GM23248 (cell line): ENCODE results near the gene IGFBPL1. TPM values are rescaled to one million over a fixed set of nuclear protein-coding genes. Genes with fewer than 3 reads are reported as not detected.

Source experiments
- DNase-seq: peaks from one replicate; pipeline ENCODE4 v3.0.0-alpha.2; 2015
- H2AFZ ChIP-seq: fragments of 200-600 bp; sonication (generic); 2 replicates; pipeline ENCODE4 v1.6.1; 2016; ENCODE audit warnings: antibody characterized with exemption
- H3F3A ChIP-seq: fragments of 200-600 bp; sonication (generic); 2 replicates; pipeline ENCODE4 v1.6.1; 2016; ENCODE audit warnings: mild to moderate bottlenecking, antibody characterized with exemption, mixed run types; ENCODE audit not compliant: insufficient read depth
- H3K27ac ChIP-seq: fragments of 200-600 bp; sonication (generic); 2 replicates; pipeline ENCODE4 v1.5.1; 2016; ENCODE audit warnings: mild to moderate bottlenecking
- H3K27me3 ChIP-seq: fragments of 200-600 bp; sonication (generic); replicated peaks from 2 replicates; pipeline ENCODE4 v1.6.1; 2016; ENCODE audit warnings: mild to moderate bottlenecking; ENCODE audit not compliant: insufficient read depth
- H3K36me3 ChIP-seq: fragments of 200-600 bp; sonication (generic); 2 replicates; pipeline ENCODE4 v1.6.1; 2016; ENCODE audit warnings: low read depth, mild to moderate bottlenecking
- H3K4me1 ChIP-seq: fragments of 200-600 bp; sonication (generic); 2 replicates; pipeline ENCODE4 v1.6.1; 2016; ENCODE audit warnings: mild to moderate bottlenecking; ENCODE audit not compliant: insufficient read depth
- H3K4me2 ChIP-seq: fragments of 200-600 bp; sonication (generic); one replicate; pipeline ENCODE4 v1.6.1; 2016; ENCODE audit warnings: mild to moderate bottlenecking; ENCODE audit not compliant: unreplicated experiment
- H3K4me3 ChIP-seq: fragments of 200-600 bp; sonication (generic); 2 replicates; pipeline ENCODE4 v1.5.1; 2016; ENCODE audit warnings: mild to moderate bottlenecking
- H3K79me2 ChIP-seq: fragments of 200-600 bp; sonication (generic); 2 replicates; pipeline ENCODE4 v1.6.1; 2016; ENCODE audit warnings: mild to moderate bottlenecking; ENCODE audit not compliant: insufficient read depth
- H3K9ac ChIP-seq: fragments of 200-600 bp; sonication (generic); 2 replicates; pipeline ENCODE4 v1.6.1; 2016; ENCODE audit warnings: mild to moderate bottlenecking
- H3K9me2 ChIP-seq: fragments of 200-600 bp; sonication (generic); 2 replicates; pipeline ENCODE4 v1.6.1; 2016; ENCODE audit warnings: mixed run types, mild to moderate bottlenecking, moderate library complexity; ENCODE audit not compliant: insufficient read depth
- H3K9me3 ChIP-seq: fragments of 200-600 bp; sonication (generic); one replicate; pipeline ENCODE4 v1.6.1; 2017; ENCODE audit warnings: low read depth
- H4K20me1 ChIP-seq: fragments of 200-600 bp; sonication (generic); 2 replicates; pipeline ENCODE4 v1.6.0; 2016; ENCODE audit not compliant: insufficient read depth
- EZH2 ChIP-seq: fragments of 200-600 bp; sonication (generic); IDR thresholded peaks from 2 replicates; pipeline ENCODE4 v1.6.1; 2018; ENCODE audit warnings: antibody characterized with exemption, mild to moderate bottlenecking; ENCODE audit not compliant: insufficient read depth, poor library complexity, severe bottlenecking
- EZH2phosphoT487 ChIP-seq: fragments of 200-600 bp; sonication (generic); IDR thresholded peaks from 2 replicates; pipeline ENCODE4 v1.6.1; 2018; ENCODE audit warnings: antibody characterized with exemption, moderate library complexity, mild to moderate bottlenecking, low read depth; ENCODE audit not compliant: insufficient read depth
- WGBS, 2 experiments: methylation state at CpG; one replicate each; pipeline ENCODE4 v1.1.6; 2015 to 2017; ENCODE audit warnings: low lambda C conversion rate in 2 of 2, low coverage in 1 of 2; ENCODE audit errors: missing lambda C conversion rate in 2 of 2; 5-methylcytosine and 5-hydroxymethylcytosine counted together
- in situ Hi-C: fragments of 300-500 bp; cut with MboI; formaldehyde crosslinking; loops from 2 replicates; pipeline ENCODE4 v1.15.0; 2020
- polyA plus RNA-seq: library from polyadenylated mRNA; unstranded; fragments of >200 nt; fragmentation: Nextera tagmentation; extraction: Ambion mirVana; gene quantifications from 2 replicates; pipeline ENCODE4 v1.2.1, GENCODE V29; 2016
- total RNA-seq: library from RNA; depleted of rRNA; stranded (reverse); fragments of >200 nt; shearing (Covaris generic); gene quantifications from 2 replicates; pipeline ENCODE4 v1.2.3, GENCODE V29; 2014

The IGFBPL1 gene
- total and polyA plus RNA-seq, 2 experiments from 2014 or later = 0.34 to 0.76 TPM

GRCh38 chr9:38451162-38451561 is 26.9 kb upstream of the IGFBPL1 start:
- H3F3A ChIP-seq = no peaks in the 10 kb centered on the region
- H3K4me3 ChIP-seq = no peak overlapping the region
- H3K9me2 ChIP-seq = no peaks in the 10 kb centered on the region
- DNase-seq = no peak
- in situ Hi-C loops = no loop called here
- H3K4me2 ChIP-seq = no peak overlapping the region
- no peaks in the 10 kb centered on the region for H3K9me3 ChIP-seq
- no peaks in the 10 kb centered on the region for H3K4me1 ChIP-seq
- H4K20me1 ChIP-seq = no peaks in the 10 kb centered on the region
- no peaks in the 10 kb centered on the region for H3K79me2 ChIP-seq
- H2AFZ ChIP-seq = no peak overlapping the region
- no peak overlapping the region for H3K27ac ChIP-seq
- H3K27me3 ChIP-seq = no peaks in the 10 kb centered on the region
- no peak overlapping the region for H3K9ac ChIP-seq
- H3K36me3 ChIP-seq = no peaks in the 10 kb centered on the region
- no peak for TF ChIP-seq EZH2
- TF ChIP-seq EZH2phosphoT487 = no peak

GRCh38 chr9:38447703-38448102 is 23.4 kb upstream of the IGFBPL1 start:
- no peak for TF ChIP-seq EZH2
- no peak for TF ChIP-seq EZH2phosphoT487
- H2AFZ ChIP-seq = no peak overlapping the region
- no peaks in the 10 kb centered on the region for H3K9me3 ChIP-seq
- no peaks in the 10 kb centered on the region for H3K36me3 ChIP-seq
- H3K27me3 ChIP-seq = no peaks in the 10 kb centered on the region
- no peak overlapping the region for H3K9ac ChIP-seq
- no peak overlapping the region for H3K4me2 ChIP-seq
- DNase-seq = no peak
- in situ Hi-C loops = no loop called here
- H3K4me3 ChIP-seq = no peak overlapping the region
- no peaks in the 10 kb centered on the region for H3K9me2 ChIP-seq
- no peak overlapping the region for H3K27ac ChIP-seq
- no peaks in the 10 kb centered on the region for H4K20me1 ChIP-seq
- H3F3A ChIP-seq = no peaks in the 10 kb centered on the region
- H3K4me1 ChIP-seq = no peaks in the 10 kb centered on the region
- WGBS, 2 experiments = 49% methylated on average over 1 of the region's 1 CpG; no CpG with 5 or more reads in 1 of the 2 experiments
- no peaks in the 10 kb centered on the region for H3K79me2 ChIP-seq

GRCh38 chr9:38445154-38446043 is 21.1 kb upstream of the IGFBPL1 start:
- Histone ChIP-seq H3K36me3 (no peaks in the 10 kb centered on the region), H4K20me1 (no peaks in the 10 kb centered on the region), H3K9ac (no peak overlapping the region), H3K4me3 (no peak overlapping the region), H3K27me3 (no peaks in the 10 kb centered on the region), H3K9me3 (no peaks in the 10 kb centered on the region), H2AFZ (no peak overlapping the region), H3F3A (no peaks in the 10 kb centered on the region), H3K4me2 (no peak overlapping the region), H3K9me2 (no peaks in the 10 kb centered on the region), H3K79me2 (no peaks in the 10 kb centered on the region), H3K4me1 (no peaks in the 10 kb centered on the region), H3K27ac (no peak overlapping the region)
- TF ChIP-seq EZH2phosphoT487 (no peak), EZH2 (no peak)
- in situ Hi-C loops = no loop called here
- no peak for DNase-seq
- 46 to 47% methylated on average over 11 of the region's 11 CpGs for WGBS, 2 experiments

- H3K9me3 ChIP-seq = no peaks in the 10 kb centered on the region
- no peak for TF ChIP-seq EZH2
- TF ChIP-seq EZH2phosphoT487 = no peak
- in situ Hi-C loops = no loop called here
- H2AFZ ChIP-seq = no peak overlapping the region
- no peaks in the 10 kb centered on the region for H3K36me3 ChIP-seq
- no peaks in the 10 kb centered on the region for H3K4me1 ChIP-seq
- no peak for DNase-seq
- no peak overlapping the region for H3K27ac ChIP-seq
- H3F3A ChIP-seq = no peaks in the 10 kb centered on the region
- no peak overlapping the region for H3K9ac ChIP-seq
- H3K27me3 ChIP-seq = no peaks in the 10 kb centered on the region
- WGBS, 2 experiments = 44 to 45% methylated on average over 2 of the region's 2 CpGs
- H3K79me2 ChIP-seq = no peaks in the 10 kb centered on the region
- H3K4me2 ChIP-seq = no peak overlapping the region
- H4K20me1 ChIP-seq = no peaks in the 10 kb centered on the region
- no peaks in the 10 kb centered on the region for H3K9me2 ChIP-seq
- no peak overlapping the region for H3K4me3 ChIP-seq
These were observed 19.3 kb upstream of the IGFBPL1 start for GRCh38 chr9:38443597-38443996.

GRCh38 chr9:38443181-38443580 is 18.9 kb upstream of the IGFBPL1 start:
- no peaks in the 10 kb centered on the region for H3K36me3 ChIP-seq
- no peaks in the 10 kb centered on the region for H3K4me1 ChIP-seq
- H3K4me2 ChIP-seq = no peak overlapping the region
- H2AFZ ChIP-seq = no peak overlapping the region
- no peak overlapping the region for H3K9ac ChIP-seq
- 32 to 43% methylated on average over 7 of the region's 7 CpGs for WGBS, 2 experiments
- H3K9me2 ChIP-seq = no peaks in the 10 kb centered on the region
- DNase-seq = no peak
- H3F3A ChIP-seq = no peaks in the 10 kb centered on the region
- no peaks in the 10 kb centered on the region for H3K9me3 ChIP-seq
- no peaks in the 10 kb centered on the region for H3K27me3 ChIP-seq
- no peaks in the 10 kb centered on the region for H4K20me1 ChIP-seq
- no peak overlapping the region for H3K4me3 ChIP-seq
- no peaks in the 10 kb centered on the region for H3K79me2 ChIP-seq
- H3K27ac ChIP-seq = no peak overlapping the region
- in situ Hi-C loops = no loop called here
- no peak for TF ChIP-seq EZH2
- TF ChIP-seq EZH2phosphoT487 = no peak
